GM19025 (cell line): ENCODE data around the gene ST3GAL5.
A peak's percentile ranks its signal among the peaks of the same experiment; 100 is the strongest.
"Not testable (repeated sequence)": the region's sequence is repeated elsewhere in the genome, so short reads cannot be mapped to it uniquely, and the experiment has no call there.

ENCODE experiments used
- ATAC-seq: cut with Tn5 transposase; IDR thresholded peaks from one replicate; pipeline ENCODE4 v1.9.1; 2021; ENCODE audit warnings: mild to moderate bottlenecking, low read depth, moderate library complexity; ENCODE audit not compliant: unreplicated experiment

The ST3GAL5 gene

DNA sequence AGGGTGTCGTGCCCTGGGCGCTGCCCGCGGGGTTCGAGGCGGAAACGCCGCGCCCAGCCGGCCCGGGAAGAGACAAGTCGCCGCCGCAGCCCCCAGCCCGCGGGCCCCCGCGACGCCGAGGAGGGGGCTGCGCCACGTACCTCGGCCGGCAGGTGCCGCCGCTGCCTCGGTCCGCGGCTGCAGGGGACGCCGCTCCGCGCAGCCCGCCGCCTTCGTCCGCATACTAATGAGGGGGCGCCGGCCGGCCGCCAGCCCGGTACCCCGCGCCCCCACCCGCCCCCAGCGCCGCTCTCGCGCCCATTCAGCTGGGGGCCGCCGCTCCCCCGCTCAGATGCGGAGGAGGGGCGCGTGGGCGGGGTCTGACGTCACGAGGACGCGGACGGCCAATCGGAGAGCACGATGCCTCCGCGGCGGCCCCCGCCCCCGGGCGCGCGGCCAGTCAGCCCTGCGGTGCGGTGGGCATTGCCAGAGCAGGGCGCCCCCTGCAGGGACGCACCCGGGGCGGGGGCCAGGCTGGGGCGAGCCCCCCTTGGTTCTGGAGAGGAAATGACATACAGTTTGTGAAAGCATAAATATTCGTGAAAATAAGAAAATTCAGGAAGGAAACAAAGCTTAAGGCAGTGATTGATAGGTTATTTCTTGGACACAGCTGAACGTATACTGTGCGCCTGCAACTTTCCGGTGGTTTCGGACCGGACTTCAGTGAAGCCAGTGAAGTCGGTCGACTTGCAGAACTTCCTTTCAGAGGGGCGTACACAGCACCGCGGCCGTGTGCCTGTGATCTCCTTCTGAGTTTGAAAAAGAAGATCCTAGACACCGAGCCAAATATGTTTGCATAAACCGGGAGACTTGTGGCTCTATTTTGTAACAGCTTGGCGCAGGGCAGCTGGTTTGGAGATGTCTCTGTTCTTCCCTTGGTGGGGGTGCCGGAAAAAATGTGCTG lies at the start of gene ST3GAL5:
Gene ST3GAL5 (minus strand): TSS at position 307 of the 943 bp plus-strand sequence. CDS start 85 bp downstream, at position 222.
- ATAC-seq: peak; percentile 78

DNA sequence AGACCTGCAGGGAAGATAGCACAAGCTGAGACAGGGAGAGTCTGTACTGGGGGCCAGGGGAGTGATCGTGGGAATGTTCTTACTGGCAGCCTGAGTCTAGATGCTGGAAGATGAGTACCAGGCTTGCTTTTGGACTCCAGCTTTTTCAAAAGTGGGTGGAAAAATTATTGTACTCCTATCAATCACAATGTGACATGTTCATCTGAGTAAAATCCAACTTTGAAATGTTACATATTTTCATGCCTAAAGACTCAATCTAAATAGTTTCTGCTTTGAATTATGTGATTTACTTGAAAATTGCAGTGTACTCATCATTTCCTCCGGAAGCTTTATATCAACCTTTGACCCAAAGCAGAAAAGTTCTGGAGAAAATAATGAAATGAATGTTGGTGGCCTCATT lies 49.7 kb upstream of the ST3GAL5 start:
- ATAC-seq: no peak

DNA sequence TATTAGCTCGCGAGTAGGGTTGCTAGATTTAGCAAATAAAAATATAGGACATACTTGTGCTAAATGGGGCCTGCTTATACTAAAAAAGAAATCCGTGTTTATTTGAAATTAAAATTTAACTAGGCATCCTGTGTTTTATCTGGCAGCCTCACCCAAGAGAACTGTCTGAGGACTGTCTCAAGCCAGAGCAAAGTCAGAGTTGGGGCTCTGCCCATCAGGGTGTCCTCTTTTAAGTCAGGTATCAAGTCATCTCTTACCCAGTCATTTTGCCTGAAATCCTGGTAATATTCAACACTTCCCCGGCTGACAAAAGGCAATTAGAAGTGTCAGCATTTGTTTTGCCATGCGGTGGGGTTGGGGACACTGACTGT lies 48.3 kb upstream of the ST3GAL5 start:
- ATAC-seq: no peak

GRCh38 chr2:85936421-85937068 lies 47.8 kb upstream of the ST3GAL5 start:
- no peak for ATAC-seq

DNA sequence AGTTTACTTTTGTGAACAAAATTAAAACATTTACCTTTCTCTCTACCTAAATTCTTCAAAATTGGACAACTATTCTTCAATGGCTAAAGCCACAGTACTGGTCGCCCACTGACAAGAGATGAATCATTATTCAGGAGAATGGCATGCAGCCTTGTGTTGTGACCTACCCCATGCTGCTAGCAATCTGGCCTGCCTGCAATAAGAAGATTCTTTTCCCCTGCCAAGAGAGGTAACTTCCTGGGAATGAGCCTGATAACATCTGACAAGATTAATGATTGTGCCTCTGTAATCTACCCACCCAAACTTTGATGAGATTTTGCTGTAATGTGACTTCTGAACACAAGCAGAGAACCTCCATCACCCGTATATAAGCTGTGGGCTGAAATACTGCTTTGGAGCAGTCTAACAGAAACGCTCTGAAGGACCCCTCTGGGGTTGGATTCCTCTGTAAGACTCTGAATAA lies 47.0 kb upstream of the ST3GAL5 start:
- no peak for ATAC-seq

DNA sequence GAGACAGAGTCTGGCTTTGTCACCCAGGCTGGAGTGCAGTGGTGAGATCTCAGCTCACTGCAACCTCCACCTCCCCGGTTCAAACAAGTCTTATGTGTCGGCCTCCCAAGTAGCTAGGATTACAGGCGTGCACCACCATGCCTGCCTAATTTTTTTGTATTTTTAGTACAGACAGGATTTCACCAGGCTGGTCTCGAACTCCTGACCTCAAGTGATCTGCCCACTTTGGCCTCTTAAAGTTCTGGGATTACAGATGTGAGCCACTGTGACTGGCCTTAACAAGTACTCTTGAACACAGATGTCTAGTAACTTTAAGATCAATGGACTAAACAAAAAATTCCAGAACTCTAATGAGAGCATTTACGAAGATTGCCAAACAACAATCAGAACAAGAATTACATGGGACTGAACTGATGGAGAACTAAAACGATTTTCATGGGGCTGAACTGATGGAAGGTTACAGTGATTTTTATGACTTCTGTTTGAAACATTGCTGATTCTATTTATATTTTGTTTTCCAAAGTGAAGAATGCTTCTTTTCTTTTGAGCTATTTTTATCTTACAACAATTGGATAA lies 46.5 kb upstream of the ST3GAL5 start:
- no peak for ATAC-seq

GRCh38 chr2:85933753-85934594 lies 45.2 kb upstream of the ST3GAL5 start:
- ATAC-seq: no peak

DNA sequence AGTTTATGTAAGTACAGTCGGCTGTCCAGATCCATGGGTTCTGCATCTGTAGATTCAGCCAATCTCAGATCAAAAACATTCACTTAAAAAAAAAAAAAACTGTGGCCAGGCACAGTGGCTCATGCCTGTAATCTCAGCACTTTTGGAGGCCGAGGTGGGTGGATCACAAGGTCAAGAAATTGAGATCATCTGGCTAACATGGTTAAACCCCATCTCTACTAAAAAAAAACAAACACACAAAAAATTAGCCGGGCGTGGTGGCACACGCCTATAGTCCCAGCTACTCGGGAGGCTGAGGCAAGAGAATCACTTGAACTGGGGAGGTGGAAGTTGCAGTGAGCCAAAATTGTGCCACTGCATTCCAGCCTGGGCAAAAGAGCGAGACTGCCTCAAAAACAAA lies 42.4 kb upstream of the ST3GAL5 start:
- ATAC-seq: not testable (repeated sequence)

- ATAC-seq: no peak
These were observed 41.6 kb upstream of the ST3GAL5 start for GRCh38 chr2:85930129-85931124.

DNA sequence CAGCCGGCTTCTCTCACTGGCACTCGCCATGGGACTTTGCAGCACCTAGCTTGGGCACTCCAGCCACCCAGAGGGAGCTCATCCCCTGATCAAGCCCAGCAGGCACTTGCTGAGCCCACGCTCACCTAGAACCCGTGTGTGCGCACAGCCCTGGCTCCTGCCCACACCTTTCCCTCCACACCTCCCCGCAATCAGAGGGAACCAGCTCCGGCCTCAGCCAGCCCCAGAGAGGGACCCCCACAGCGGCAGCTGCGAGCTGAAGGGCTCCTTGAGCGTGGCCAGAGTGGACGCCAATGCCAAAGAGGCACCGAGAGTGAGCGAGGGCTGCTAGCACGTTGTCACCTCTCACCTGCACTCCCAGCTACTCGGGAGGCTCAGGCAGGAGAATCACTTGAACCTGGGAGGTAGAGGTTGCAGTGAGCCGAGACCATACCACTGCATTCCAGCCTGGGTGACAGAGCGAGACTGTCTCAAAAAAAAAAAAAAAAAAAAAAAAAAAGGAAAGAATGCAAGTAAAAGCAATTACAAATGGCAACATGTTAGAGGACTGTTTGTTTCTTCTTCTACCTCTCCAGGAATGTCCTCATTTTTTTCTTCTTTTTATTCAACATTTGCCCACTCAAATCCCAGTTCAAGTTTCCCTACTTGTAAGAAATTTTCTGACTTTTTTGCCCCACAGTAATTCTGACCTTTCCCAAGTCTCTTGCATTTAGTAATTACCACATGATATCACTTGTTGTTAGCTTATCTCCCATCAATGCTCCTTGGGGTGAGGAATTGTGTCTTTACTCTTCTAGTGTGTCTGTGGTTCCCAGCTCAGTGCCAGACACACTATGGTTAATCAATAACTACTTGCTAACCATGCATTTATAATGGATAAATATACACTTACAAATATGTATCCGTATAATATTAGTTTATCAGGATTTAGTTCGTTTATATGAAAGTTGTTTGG lies 40.6 kb upstream of the ST3GAL5 start:
- ATAC-seq: no peak

DNA sequence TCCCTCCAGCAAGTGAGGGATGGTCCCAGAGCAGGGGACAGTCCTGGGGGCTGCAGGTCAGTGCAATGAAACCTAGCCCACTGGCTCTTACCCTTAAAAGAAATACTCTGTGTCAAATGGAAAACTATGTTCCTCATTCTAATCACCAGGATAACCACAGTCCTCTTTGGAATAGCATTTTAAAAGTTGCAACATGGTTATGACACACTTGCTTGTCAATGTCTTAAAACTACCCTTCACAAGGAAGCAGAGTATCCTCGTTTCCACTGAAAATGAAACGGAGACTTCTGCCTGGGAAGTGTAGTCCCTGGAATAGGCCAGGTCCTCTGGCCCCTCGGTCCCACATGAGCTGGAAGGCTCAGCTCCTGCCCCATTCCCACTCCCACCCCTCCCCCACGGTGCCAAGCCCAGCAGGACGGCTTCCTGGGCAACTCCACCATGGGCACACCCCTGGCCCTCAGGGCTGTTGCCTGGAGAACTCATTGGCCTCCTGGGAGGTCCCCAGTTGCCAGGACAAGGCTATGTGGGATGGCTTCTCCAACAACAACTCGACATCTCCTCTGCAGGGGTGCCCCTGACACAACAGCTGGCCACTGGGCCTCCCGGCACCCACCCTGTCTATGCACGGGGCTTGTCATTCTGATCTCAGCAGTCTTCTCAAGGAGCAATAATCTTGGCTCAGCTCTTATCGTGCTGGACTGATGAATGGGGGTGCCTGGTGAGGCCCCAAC lies 38.3 kb upstream of the ST3GAL5 start:
- no peak for ATAC-seq

DNA sequence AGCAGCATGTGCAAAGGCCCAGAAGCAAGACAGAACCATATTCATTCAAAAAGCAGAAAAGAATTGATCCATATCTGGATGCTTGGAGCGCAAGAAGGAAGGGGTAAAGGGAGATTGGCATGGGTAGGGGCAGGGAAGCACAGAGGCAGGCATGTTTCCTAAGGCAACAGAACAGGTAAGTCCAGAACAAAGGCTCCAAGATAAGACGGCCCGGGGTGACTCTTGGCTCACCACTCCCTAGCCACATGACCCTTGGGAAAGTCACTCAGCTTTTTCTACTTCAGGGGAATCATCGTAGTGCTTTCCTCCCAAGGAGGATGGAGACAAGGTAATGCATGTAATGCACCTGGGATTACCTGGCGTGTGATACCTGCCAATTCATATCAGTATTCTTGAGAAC lies 37.7 kb upstream of the ST3GAL5 start:
- ATAC-seq: no peak

DNA sequence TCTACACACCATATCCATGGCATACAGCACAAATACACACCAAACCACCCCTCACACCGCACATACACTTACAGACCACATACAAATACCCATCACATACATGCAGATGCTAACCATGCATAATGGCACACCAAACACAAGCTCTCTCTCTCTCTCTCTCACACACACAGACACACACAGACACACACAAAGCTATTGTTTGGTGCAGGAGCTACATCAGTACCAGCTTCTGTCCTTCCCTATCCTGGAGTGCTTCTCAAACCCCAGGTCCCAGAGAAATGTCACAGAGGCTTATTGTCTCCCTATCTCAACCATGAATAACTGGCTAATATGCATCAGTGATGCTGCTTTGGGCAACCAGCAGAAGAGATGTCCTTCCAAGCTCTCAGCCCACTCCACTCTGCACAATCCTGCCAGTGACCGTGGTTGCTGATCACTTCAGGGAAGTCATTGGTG lies 36.5 kb upstream of the ST3GAL5 start:
- no peak for ATAC-seq

DNA sequence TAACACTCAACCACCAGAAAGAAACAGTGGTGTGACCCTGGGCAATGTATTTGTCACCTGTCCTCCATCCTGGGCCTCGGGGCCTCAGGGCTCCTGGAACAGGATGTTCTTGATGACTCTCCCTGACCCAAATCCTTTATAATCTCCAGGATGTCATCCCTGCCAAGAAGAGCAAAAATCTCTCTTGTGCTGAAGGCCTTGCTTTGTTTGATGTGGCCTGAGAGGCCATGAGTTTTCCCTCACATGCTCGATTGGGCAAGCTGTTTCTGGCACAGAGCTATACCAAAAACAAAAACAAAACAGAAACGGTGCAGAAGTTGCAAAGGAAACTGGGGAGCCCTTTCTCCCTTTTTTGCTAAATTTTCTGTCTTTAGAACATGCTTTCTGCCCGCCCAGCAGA lies 35.7 kb upstream of the ST3GAL5 start:
- no peak for ATAC-seq

DNA sequence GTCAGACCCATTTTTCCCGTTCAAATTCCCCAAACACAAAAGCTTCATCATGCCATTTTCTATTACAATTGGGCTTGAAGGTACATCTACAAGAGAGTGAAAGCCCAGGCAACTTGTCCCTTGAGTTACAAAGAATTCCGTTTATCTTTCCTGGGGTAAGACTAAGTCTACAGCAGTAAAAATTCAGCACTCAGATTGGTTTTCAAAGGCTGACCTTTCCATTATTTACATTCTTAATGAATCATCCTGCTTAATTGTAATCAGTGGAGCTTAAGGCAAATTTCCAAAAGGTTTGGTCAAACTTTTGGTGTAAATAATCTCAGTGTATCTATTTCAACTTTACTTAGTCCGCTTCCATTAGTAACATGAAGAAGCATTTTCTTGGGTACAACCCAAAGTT lies 33.4 kb upstream of the ST3GAL5 start:
- no peak for ATAC-seq

- no peak for ATAC-seq
These were observed 32.9 kb upstream of the ST3GAL5 start for GRCh38 chr2:85921659-85922058.

DNA sequence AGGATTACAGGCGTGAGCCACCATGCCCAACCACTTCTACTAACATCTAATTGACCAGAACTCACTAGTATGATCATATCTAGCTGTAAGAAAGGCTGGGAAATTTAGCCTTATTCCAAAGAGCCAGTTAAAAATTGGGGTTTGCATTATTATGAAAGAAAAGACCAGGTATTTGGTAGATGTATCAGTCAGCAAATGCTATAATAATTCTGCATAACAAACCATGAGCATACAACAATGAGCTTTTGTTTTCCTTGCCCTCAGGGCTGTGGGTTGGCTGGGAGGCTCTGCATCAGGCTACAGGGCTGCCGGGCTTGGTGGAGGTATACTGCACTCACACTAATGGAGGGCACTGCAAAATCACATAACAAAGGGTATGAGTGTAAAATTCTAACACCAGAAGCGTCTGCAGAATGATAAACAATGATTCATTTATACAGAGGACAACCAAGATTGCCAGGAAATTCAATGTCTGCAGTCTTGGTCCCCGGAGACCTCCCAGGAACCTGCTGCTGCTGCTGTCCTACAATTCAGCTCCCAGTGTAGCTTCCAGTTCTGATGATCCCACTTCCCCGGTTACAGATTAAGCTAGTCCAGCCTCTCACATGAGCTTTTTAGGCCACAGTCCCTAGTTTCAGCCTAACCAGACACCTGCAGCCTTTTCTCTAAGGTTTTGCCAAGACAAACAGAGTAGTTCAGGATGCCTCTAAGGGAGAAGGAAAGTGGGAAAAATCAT lies 32.2 kb upstream of the ST3GAL5 start:
- ATAC-seq: no peak
